WERI-Rb-1 (cell line): ENCODE results near the gene CETN2.
"Not testable (repeated sequence)": the region's sequence is repeated elsewhere in the genome, so short reads cannot be mapped to it uniquely, and the experiment has no call there.

Source experiments
- DNase-seq: peaks from one replicate; pipeline ENCODE4 v3.0.0-alpha.2; 2020
- H3K27ac ChIP-seq: fragments of 250-450 bp; sonication (Bioruptor Pico); 2 replicates; pipeline ENCODE4 v1.5.1; 2020; ENCODE audit warnings: mild to moderate bottlenecking, moderate library complexity
- H3K27me3 ChIP-seq: fragments of 250-450 bp; sonication (Bioruptor Pico); 2 replicates; pipeline ENCODE4 v1.5.1; 2021; ENCODE audit warnings: mild to moderate bottlenecking, low read depth, moderate library complexity; ENCODE audit not compliant: insufficient read depth, severe bottlenecking
- H3K36me3 ChIP-seq: fragments of 250-450 bp; sonication (Bioruptor Pico); 2 replicates; pipeline ENCODE4 v1.5.1; 2020; ENCODE audit warnings: mild to moderate bottlenecking, moderate library complexity
- H3K4me3 ChIP-seq: 2 replicates; pipeline ENCODE4 v1.5.1; 2011; ENCODE audit warnings: low read depth, mild to moderate bottlenecking, control low read depth, low read length
- H3K9me3 ChIP-seq: fragments of 250-450 bp; sonication (Bioruptor Pico); 2 replicates; pipeline ENCODE4 v1.5.1; 2021; ENCODE audit warnings: mild to moderate bottlenecking, moderate library complexity; ENCODE audit not compliant: severe bottlenecking
- TF ChIP-seq, protein P1 (sequence below): IDR thresholded peaks from 2 replicates; pipeline ENCODE4 v1.5.1; 2011; ENCODE audit warnings: low read depth, mild to moderate bottlenecking, control low read depth, inconsistent platforms, low read length

CETN2 gene

DNA sequence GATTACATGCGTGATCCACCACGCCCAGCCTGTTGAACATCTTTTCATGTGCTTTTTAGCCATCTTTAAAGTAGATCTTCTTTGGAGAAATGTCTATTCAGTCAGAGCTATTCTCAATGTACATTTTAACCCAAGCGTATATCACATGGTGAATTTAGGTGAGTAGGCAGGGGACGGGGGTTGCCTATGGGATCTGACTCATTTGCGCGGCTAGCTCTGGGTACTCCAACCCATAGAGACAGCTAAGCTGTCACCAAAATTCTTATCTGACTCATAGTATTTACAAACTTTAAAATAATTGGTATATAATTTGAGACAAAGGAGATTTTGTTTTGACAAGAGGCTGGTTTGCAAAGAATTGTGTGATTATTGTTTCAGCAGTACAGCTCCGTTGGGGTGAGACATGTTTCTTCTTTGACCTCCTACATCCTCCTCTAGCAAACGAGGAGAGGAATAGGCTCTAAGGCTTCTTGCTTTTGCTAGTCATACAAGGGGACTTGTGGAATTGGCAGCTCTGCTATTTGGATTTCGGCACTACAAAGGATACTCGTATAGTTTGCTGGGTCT is 12.3 kb upstream of the CETN2 start:
- TF ChIP-seq, protein P1, sequence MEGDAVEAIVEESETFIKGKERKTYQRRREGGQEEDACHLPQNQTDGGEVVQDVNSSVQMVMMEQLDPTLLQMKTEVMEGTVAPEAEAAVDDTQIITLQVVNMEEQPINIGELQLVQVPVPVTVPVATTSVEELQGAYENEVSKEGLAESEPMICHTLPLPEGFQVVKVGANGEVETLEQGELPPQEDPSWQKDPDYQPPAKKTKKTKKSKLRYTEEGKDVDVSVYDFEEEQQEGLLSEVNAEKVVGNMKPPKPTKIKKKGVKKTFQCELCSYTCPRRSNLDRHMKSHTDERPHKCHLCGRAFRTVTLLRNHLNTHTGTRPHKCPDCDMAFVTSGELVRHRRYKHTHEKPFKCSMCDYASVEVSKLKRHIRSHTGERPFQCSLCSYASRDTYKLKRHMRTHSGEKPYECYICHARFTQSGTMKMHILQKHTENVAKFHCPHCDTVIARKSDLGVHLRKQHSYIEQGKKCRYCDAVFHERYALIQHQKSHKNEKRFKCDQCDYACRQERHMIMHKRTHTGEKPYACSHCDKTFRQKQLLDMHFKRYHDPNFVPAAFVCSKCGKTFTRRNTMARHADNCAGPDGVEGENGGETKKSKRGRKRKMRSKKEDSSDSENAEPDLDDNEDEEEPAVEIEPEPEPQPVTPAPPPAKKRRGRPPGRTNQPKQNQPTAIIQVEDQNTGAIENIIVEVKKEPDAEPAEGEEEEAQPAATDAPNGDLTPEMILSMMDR, result no peak
- no peak overlapping the region for H3K27ac ChIP-seq
- no peaks in the 10 kb centered on the region for H3K9me3 ChIP-seq
- peaks cover 10% of the 10 kb centered on the region for H3K36me3 ChIP-seq
- H3K4me3 ChIP-seq, result no peak overlapping the region
- DNase-seq, result no peak
- peaks cover 2% of the 10 kb centered on the region for H3K27me3 ChIP-seq

DNA sequence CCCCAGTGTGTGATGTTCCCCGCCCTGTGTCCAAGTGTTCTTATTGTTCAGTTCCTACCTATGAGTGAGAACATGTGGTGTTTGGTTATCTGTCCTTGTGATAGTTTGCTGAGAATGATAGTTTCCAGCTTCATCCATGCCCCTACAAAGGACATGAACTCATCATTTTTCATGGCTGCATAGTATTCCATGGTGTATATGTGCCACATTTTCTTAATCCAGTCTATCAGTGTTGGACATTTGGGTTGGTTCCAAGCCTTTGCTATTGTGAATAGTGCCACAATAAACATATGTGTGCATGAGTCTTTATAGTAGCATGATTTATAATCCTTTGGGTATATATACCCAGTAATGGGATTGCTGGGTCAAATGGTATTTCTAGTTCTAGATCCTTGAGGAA is 4.9 kb upstream of the CETN2 start:
- not testable (repeated sequence) for H3K27ac ChIP-seq, H3K4me3 ChIP-seq, H3K27me3 ChIP-seq, H3K9me3 ChIP-seq, DNase-seq
- peaks cover 22% of the 10 kb centered on the region for H3K36me3 ChIP-seq

DNA sequence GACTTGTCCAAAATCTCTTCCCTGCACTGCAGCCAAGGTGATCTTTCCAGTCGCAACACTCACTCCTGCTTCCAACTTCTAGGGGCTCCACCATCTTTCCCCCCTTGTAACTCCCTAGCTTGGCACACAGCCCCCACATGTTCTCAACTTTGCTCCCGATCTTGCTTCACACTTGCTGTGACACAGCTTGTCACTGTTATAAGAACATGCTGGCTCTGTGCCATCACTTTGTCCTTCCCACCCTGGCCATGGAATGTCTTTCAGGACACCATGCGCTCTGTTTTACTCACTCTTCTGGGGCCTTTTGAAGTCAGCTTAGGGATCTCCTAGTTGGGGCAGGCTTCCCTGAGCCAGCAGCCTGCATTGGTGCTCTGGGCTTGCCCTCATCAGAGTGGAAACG is 2.8 kb upstream of the CETN2 start:
- Histone ChIP-seq H3K36me3 (peaks cover 27% of the 10 kb centered on the region), H3K4me3 (no peak overlapping the region), H3K27ac (no peak overlapping the region), H3K9me3 (peaks cover 2% of the 10 kb centered on the region), H3K27me3 (peaks cover 13% of the 10 kb centered on the region)
- TF ChIP-seq, protein P1, result no peak
- DNase-seq, result no peak

DNA sequence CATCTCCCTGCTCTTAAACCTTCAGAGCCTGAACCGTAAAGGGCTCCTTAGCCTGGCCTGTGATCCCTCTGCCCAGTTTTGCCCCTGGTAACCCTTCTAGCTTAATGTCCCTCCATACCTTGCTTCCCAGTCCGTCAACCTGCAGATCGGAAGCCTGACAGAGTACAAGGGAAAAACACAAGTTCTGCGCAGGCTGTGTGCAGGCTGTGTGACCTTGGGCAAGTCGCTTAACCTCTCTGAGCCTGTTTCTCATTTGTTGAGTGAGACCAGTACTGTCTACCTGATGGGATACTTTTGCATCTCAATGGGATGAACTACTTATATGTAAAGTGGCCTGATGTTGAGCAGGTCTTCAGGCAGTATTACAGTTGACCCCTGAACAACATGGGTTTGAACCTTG is 2.0 kb upstream of the CETN2 start:
- peaks cover 2% of the 10 kb centered on the region for H3K9me3 ChIP-seq
- no peak overlapping the region for H3K4me3 ChIP-seq
- H3K27ac ChIP-seq, result no peak overlapping the region
- TF ChIP-seq, protein P1, result no peak
- no peak for DNase-seq
- H3K27me3 ChIP-seq, result peaks cover 13% of the 10 kb centered on the region
- peaks cover 36% of the 10 kb centered on the region for H3K36me3 ChIP-seq

DNA sequence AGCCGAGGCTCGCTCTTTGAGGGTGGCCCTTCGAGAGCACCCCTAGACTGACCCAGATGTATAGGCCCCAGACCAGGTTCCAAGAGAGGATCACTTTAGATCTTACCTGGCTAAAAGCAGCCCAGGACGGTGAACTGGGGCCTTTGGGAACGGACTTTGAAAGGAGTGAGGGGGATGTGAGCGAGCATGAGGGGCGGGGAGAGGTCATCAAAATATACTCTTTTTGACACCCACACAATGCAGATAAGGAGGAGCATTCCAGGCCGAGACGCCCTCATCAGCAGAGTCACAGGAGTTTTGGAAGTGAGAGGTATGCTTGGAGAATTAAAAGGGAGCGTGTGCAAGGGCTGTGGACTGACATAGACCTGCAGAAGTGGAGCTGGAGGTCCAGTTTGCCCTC is 834 bp upstream of the CETN2 start:
- Histone ChIP-seq H3K9me3 (peaks cover under 1% of the 10 kb centered on the region), H3K27me3 (peaks cover 13% of the 10 kb centered on the region), H3K27ac (peak overlapping the region; percentile 78), H3K36me3 (peaks cover 38% of the 10 kb centered on the region), H3K4me3 (peak overlapping the region; percentile 68)
- TF ChIP-seq, protein P1, result no peak
- no peak for DNase-seq

DNA sequence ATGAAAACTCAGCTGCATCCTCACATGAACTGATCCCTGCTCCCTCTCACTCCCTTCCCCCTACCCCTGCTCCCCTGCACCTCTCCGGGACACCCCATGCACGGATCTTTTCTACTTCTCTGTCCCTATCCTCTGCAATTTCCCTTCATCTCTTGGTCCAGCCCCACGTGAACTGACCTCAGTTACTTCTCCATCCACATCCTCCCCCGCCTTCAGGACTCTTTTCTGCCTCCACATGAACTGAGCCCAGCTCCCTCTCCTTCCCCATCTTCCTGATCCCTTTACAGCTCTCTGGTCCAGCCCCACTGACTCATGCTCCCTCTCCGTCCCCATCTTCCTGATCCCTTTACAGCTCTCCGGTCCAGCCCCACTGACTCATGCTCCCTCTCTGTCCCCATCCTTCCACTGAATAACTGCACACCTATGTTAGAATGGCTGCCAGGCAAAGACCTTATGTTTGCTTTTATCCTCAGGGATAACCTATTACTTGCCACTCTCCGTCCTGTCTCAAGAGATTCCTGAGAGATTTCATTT is 5.6 kb downstream of the CETN2 start:
- TF ChIP-seq, protein P1, result no peak
- H3K27ac ChIP-seq, result no peak overlapping the region
- H3K4me3 ChIP-seq, result no peak overlapping the region
- peaks cover 17% of the 10 kb centered on the region for H3K36me3 ChIP-seq
- H3K9me3 ChIP-seq, result no peaks in the 10 kb centered on the region
- no peak for DNase-seq
- H3K27me3 ChIP-seq, result peaks cover 18% of the 10 kb centered on the region
